ENCODE measurements around the gene EIF3L. TPM values are rescaled to one million over a fixed set of nuclear protein-coding genes. Genes with fewer than 3 reads are reported as not detected.
A peak's percentile ranks its signal among the peaks of the same experiment; 100 is the strongest.

The EIF3L gene
- total RNA-seq, 1 donor from 2014 or later = 971 TPM

- H3K4me3 Mint-ChIP-seq = peak overlapping the region; percentile 88
Measured at GRCh38 chr22:37804352-37804880, 44.8 kb upstream of the EIF3L start.

GRCh38 chr22:37804881-37805809 lies 44.1 kb upstream of the EIF3L start:
- Histone ChIP-seq H3K79me2 (ENCODE audit: low read depth) (peaks cover 39% of the 10 kb centered on the region), H3K9me3 (ENCODE audit: low read depth) (no peaks in the 10 kb centered on the region), H3K4me3 (peak overlapping the region; percentile 81), H3K27me3 (peaks cover 49% of the 10 kb centered on the region), H3F3A (ENCODE audit: low read depth) (peaks cover 67% of the 10 kb centered on the region), H3K4me2 (peak overlapping the region; percentile 99), H3K36me3 (no peaks in the 10 kb centered on the region), H3K27ac (no peak overlapping the region), H3K9ac (peak overlapping the region; percentile 51), H4K20me1 (ENCODE audit: low read depth) (peaks cover 43% of the 10 kb centered on the region), H3K4me1 (peaks cover 35% of the 10 kb centered on the region), H2AFZ (replicated peaks) (no peak overlapping the region)
- Mint-ChIP-seq H3K27ac (peak overlapping the region; percentile 85), H3K27me3 (ENCODE audit: insufficient read depth, low read depth) (peaks cover 23% of the 10 kb centered on the region), H3K4me3 (peak overlapping the region; percentile 88), H3K36me3 (no peaks in the 10 kb centered on the region), H3K9me3 (peaks cover 3% of the 10 kb centered on the region), H3K4me1 (peaks cover 36% of the 10 kb centered on the region)
- peak; percentile 48 for TF ChIP-seq EZH2phosphoT487 (IDR thresholded peaks at IDR 0.05)
- peak; percentile 63 for TF ChIP-seq EZH2 (IDR thresholded peaks at IDR 0.05)
- no peak for TF ChIP-seq CTCF (IDR thresholded peaks at IDR 0.05)
- peak; percentile 86 for DNase-seq (ENCODE audit: low spot score)

More at GRCh38 chr22:37804352-37804880, 44.8 kb upstream of the EIF3L start:
- Mint-ChIP-seq H3K27ac (peak overlapping the region; percentile 72), H3K36me3 (no peaks in the 10 kb centered on the region), H3K4me1 (peaks cover 34% of the 10 kb centered on the region), H3K9me3 (peaks cover 3% of the 10 kb centered on the region), H3K27me3 (ENCODE audit: insufficient read depth, low read depth) (peaks cover 23% of the 10 kb centered on the region)
- Histone ChIP-seq H2AFZ (replicated peaks) (no peak overlapping the region), H4K20me1 (ENCODE audit: low read depth) (peaks cover 38% of the 10 kb centered on the region), H3K4me2 (peak overlapping the region; percentile 99), H3K4me3 (peak overlapping the region; percentile 81), H3K36me3 (no peaks in the 10 kb centered on the region), H3K79me2 (ENCODE audit: low read depth) (peaks cover 39% of the 10 kb centered on the region), H3K9ac (peak overlapping the region; percentile 51), H3K9me3 (ENCODE audit: low read depth) (no peaks in the 10 kb centered on the region), H3K4me1 (peaks cover 35% of the 10 kb centered on the region), H3K27me3 (peaks cover 49% of the 10 kb centered on the region), H3F3A (ENCODE audit: low read depth) (peaks cover 60% of the 10 kb centered on the region), H3K27ac (no peak overlapping the region)
- peak; percentile 31 for DNase-seq (ENCODE audit: low spot score)
- TF ChIP-seq EZH2phosphoT487 (IDR thresholded peaks at IDR 0.05) = no peak
- TF ChIP-seq CTCF (IDR thresholded peaks at IDR 0.05) = no peak
- no peak for TF ChIP-seq EZH2 (IDR thresholded peaks at IDR 0.05)

GRCh38 chr22:37805810-37806277 lies 43.4 kb upstream of the EIF3L start:
- Histone ChIP-seq H3K4me2 (peak overlapping the region; percentile 99), H3K27ac (no peak overlapping the region), H3F3A (ENCODE audit: low read depth) (peaks cover 67% of the 10 kb centered on the region), H3K4me3 (peak overlapping the region; percentile 81), H3K4me1 (peaks cover 35% of the 10 kb centered on the region), H3K36me3 (no peaks in the 10 kb centered on the region), H3K9me3 (ENCODE audit: low read depth) (no peaks in the 10 kb centered on the region), H3K9ac (peak overlapping the region; percentile 47), H3K79me2 (ENCODE audit: low read depth) (peaks cover 39% of the 10 kb centered on the region), H4K20me1 (ENCODE audit: low read depth) (peaks cover 45% of the 10 kb centered on the region), H2AFZ (replicated peaks) (no peak overlapping the region), H3K27me3 (peaks cover 49% of the 10 kb centered on the region)
- DNase-seq (ENCODE audit: low spot score) = no peak
- peaks cover 23% of the 10 kb centered on the region for H3K27me3 Mint-ChIP-seq (ENCODE audit: insufficient read depth, low read depth)
- H3K9me3 Mint-ChIP-seq = peaks cover 3% of the 10 kb centered on the region
- peak overlapping the region; percentile 85 for H3K27ac Mint-ChIP-seq
- peak overlapping the region; percentile 88 for H3K4me3 Mint-ChIP-seq
- TF ChIP-seq EZH2 (IDR thresholded peaks at IDR 0.05) = no peak
- TF ChIP-seq CTCF (IDR thresholded peaks at IDR 0.05) = no peak
- TF ChIP-seq EZH2phosphoT487 (IDR thresholded peaks at IDR 0.05) = no peak
- H3K36me3 Mint-ChIP-seq = no peaks in the 10 kb centered on the region
- peaks cover 36% of the 10 kb centered on the region for H3K4me1 Mint-ChIP-seq
